PC-3 (cell line): ENCODE measurements around the gene AFF2. TPM values are rescaled to one million over a fixed set of nuclear protein-coding genes. Genes with fewer than 3 reads are reported as not detected.

ENCODE experiments used
- ATAC-seq: fragments of 200-7000 bp; cut with Tn5 transposase; 2 replicates; pipeline ENCODE4 v1.9.1; 2020; ENCODE audit warnings: mild to moderate bottlenecking, moderate library complexity
- BruUV-seq: library from RNA; stranded (reverse); fragments of 400-500 nt; replicated peaks from 2 replicates; lab custom pipeline; 2021; lab: Mats Ljungman, UMichigan
- CTCF ChIA-PET: fragments of 300-600 bp; sonication (Branson Sonifier 250); formaldehyde crosslinking; loops from one replicate; lab custom pipeline; 2022; ENCODE audit warnings: antibody characterized with exemption; lab: Charles Lee
- POLR2A ChIA-PET: fragments of 300-600 bp; sonication (Branson Sonifier 250); formaldehyde crosslinking; loops from one replicate; lab custom pipeline; 2022; ENCODE audit warnings: antibody characterized with exemption; ENCODE audit not compliant: unreplicated experiment; lab: Charles Lee
- DNase-seq: peaks from one replicate; pipeline ENCODE4 v3.0.0-alpha.2; 2015
- H2AFZ ChIP-seq: fragments of 300-600 bp; sonication (generic); 2 replicates; pipeline ENCODE4 v1.6.0; 2016; ENCODE audit warnings: antibody characterized with exemption, low read length
- H3F3A ChIP-seq: fragments of 300-600 bp; sonication (generic); one replicate; pipeline ENCODE4 v1.6.0; 2017; ENCODE audit warnings: antibody characterized with exemption, low read length, control low read depth, mild to moderate bottlenecking; ENCODE audit not compliant: unreplicated experiment
- H3K27ac ChIP-seq: fragments of 300-600 bp; sonication (generic); 2 replicates; pipeline ENCODE4 v1.5.1; 2016; ENCODE audit warnings: mild to moderate bottlenecking, low read length
- H3K27me3 ChIP-seq: fragments of 300-600 bp; sonication (generic); 2 replicates; pipeline ENCODE4 v1.6.1; 2016; ENCODE audit warnings: low read length, mixed read lengths
- H3K36me3 ChIP-seq: fragments of 300-600 bp; sonication (generic); 2 replicates; pipeline ENCODE4 v1.6.1; 2016; ENCODE audit warnings: low read depth, mixed run types, low read length, mixed read lengths
- H3K4me1 ChIP-seq: fragments of 300-600 bp; sonication (generic); 2 replicates; pipeline ENCODE4 v1.5.1; 2016; ENCODE audit warnings: low read length; ENCODE audit not compliant: insufficient read depth
- H3K4me2 ChIP-seq: fragments of 300-600 bp; sonication (generic); 2 replicates; pipeline ENCODE4 v1.6.0; 2016; ENCODE audit warnings: low read length
- H3K4me3 ChIP-seq: fragments of 300-600 bp; sonication (generic); 2 replicates; pipeline ENCODE4 v1.5.1; 2016; ENCODE audit warnings: mild to moderate bottlenecking, low read length, mixed read lengths
- H3K79me2 ChIP-seq: fragments of 300-600 bp; sonication (generic); 2 replicates; pipeline ENCODE4 v1.6.1; 2017; ENCODE audit warnings: low read length, mixed read lengths
- H3K9ac ChIP-seq: fragments of 300-600 bp; sonication (generic); 2 replicates; pipeline ENCODE4 v1.6.0; 2016; ENCODE audit warnings: mild to moderate bottlenecking, low read length
- H3K9me2 ChIP-seq: fragments of 300-600 bp; sonication (generic); replicated peaks from 2 replicates; pipeline ENCODE4 v1.6.1; 2016; ENCODE audit warnings: mixed run types, low read length, mixed read lengths
- H3K9me3 ChIP-seq: fragments of 300-600 bp; sonication (generic); 2 replicates; pipeline ENCODE4 v1.6.1; 2016; ENCODE audit warnings: low read length, mixed read lengths
- H4K20me1 ChIP-seq: fragments of 300-600 bp; sonication (generic); 2 replicates; pipeline ENCODE4 v1.6.1; 2016; ENCODE audit warnings: low read length, mixed read lengths
- EZH2 ChIP-seq: fragments of 300-600 bp; sonication (generic); IDR thresholded peaks from one replicate; pipeline ENCODE4 v1.6.1; 2017; ENCODE audit warnings: antibody characterized with exemption, mild to moderate bottlenecking, low read length; ENCODE audit not compliant: unreplicated experiment
- EZH2phosphoT487 ChIP-seq: fragments of 300-600 bp; sonication (generic); IDR thresholded peaks from 2 replicates; pipeline ENCODE4 v1.6.1; 2018; ENCODE audit warnings: mild to moderate bottlenecking, antibody characterized with exemption, low read length, borderline replicate concordance
- intact Hi-C: fragments of 100-400 bp; cut with micrococcal nuclease; formaldehyde crosslinking; loops from 2 replicates; pipeline ENCODE4 v1.9.0; 2023
- total RNA-seq: library from RNA; depleted of rRNA; stranded (reverse); fragments of >200 nt; gene quantifications from 2 replicates; pipeline ENCODE4 v1.2.3, GENCODE V29; 2014
- TF ChIP-seq, protein P1 (sequence below): fragments of 300-600 bp; sonication (generic); conservative IDR thresholded peaks from 2 replicates; pipeline ENCODE4 v1.5.1; 2017; ENCODE audit warnings: antibody characterized with exemption, low read depth, mild to moderate bottlenecking, low read length

AFF2 gene
- total RNA-seq, 1 experiment from 2014 or later = not detected

- Histone ChIP-seq H3K9ac (no peak overlapping the region), H3K27me3 (no peaks in the 10 kb centered on the region), H3K79me2 (no peaks in the 10 kb centered on the region), H3K27ac (no peak overlapping the region), H2AFZ (no peak overlapping the region), H3K4me1 (no peaks in the 10 kb centered on the region), H4K20me1 (no peaks in the 10 kb centered on the region), H3K9me2 (no peaks in the 10 kb centered on the region), H3K36me3 (no peaks in the 10 kb centered on the region), H3K4me2 (no peak overlapping the region), H3K9me3 (no peaks in the 10 kb centered on the region), H3F3A (no peaks in the 10 kb centered on the region), H3K4me3 (no peak overlapping the region)
- no TSS peak for BruUV-seq
- no peak for ATAC-seq
- TF ChIP-seq, protein P1, sequence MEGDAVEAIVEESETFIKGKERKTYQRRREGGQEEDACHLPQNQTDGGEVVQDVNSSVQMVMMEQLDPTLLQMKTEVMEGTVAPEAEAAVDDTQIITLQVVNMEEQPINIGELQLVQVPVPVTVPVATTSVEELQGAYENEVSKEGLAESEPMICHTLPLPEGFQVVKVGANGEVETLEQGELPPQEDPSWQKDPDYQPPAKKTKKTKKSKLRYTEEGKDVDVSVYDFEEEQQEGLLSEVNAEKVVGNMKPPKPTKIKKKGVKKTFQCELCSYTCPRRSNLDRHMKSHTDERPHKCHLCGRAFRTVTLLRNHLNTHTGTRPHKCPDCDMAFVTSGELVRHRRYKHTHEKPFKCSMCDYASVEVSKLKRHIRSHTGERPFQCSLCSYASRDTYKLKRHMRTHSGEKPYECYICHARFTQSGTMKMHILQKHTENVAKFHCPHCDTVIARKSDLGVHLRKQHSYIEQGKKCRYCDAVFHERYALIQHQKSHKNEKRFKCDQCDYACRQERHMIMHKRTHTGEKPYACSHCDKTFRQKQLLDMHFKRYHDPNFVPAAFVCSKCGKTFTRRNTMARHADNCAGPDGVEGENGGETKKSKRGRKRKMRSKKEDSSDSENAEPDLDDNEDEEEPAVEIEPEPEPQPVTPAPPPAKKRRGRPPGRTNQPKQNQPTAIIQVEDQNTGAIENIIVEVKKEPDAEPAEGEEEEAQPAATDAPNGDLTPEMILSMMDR = no peak
- TF ChIP-seq EZH2 (no peak), EZH2phosphoT487 (no peak)
- ChIA-PET POLR2A (no interaction called here), CTCF (no interaction called here)
- DNase-seq = no peak
- intact Hi-C loops = no loop called here
These were observed 429.9 kb downstream of the AFF2 start for GRCh38 chrX:148930206-148930729.

GRCh38 chrX:148933881-148934280, 433.5 kb downstream of the AFF2 start:
- Histone ChIP-seq H3K4me2 (no peak overlapping the region), H3K27ac (no peak overlapping the region), H3K9me2 (no peaks in the 10 kb centered on the region), H3K4me1 (no peaks in the 10 kb centered on the region), H3K36me3 (no peaks in the 10 kb centered on the region), H3K4me3 (no peak overlapping the region), H3F3A (no peaks in the 10 kb centered on the region), H4K20me1 (no peaks in the 10 kb centered on the region), H2AFZ (no peak overlapping the region), H3K9me3 (no peaks in the 10 kb centered on the region), H3K79me2 (no peaks in the 10 kb centered on the region), H3K27me3 (no peaks in the 10 kb centered on the region), H3K9ac (no peak overlapping the region)
- ChIA-PET POLR2A (no interaction called here), CTCF (no interaction called here)
- DNase-seq (no peak), ATAC-seq (no peak)
- TF ChIP-seq, protein P1 = no peak
- TF ChIP-seq EZH2 (no peak), EZH2phosphoT487 (no peak)
- no TSS peak for BruUV-seq
- intact Hi-C loops = no loop called here

DNA sequence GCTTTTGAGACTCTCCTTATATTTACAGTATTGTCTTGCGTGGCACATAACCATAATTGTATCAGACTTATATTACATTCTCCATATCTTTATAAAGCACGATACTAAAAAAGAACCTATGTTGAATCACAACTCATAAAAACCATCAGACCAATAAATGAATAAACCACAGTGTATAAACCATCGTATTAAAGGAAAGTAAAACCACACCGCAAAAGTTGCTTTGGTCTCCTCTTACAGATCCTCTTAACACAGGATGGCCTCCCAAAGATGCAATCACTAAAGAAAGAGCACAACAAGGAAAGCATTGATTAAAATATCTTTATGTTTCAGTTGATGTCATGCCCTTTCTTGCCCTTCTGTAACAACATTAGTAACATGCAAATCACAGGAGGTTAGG, 437.9 kb downstream of the AFF2 start:
- H3K27ac ChIP-seq = no peak overlapping the region
- no peaks in the 10 kb centered on the region for H3F3A ChIP-seq
- intact Hi-C loops = no loop called here
- no peaks in the 10 kb centered on the region for H3K27me3 ChIP-seq
- no TSS peak for BruUV-seq
- H3K4me2 ChIP-seq = no peak overlapping the region
- TF ChIP-seq EZH2 = no peak
- TF ChIP-seq, protein P1 = no peak
- no peak for TF ChIP-seq EZH2phosphoT487
- no peaks in the 10 kb centered on the region for H3K4me1 ChIP-seq
- POLR2A ChIA-PET = no interaction called here
- H3K36me3 ChIP-seq = no peaks in the 10 kb centered on the region
- H3K79me2 ChIP-seq = no peaks in the 10 kb centered on the region
- H3K9me3 ChIP-seq = no peaks in the 10 kb centered on the region
- H4K20me1 ChIP-seq = no peaks in the 10 kb centered on the region
- H2AFZ ChIP-seq = no peak overlapping the region
- DNase-seq (no peak), ATAC-seq (no peak)
- H3K4me3 ChIP-seq = no peak overlapping the region
- H3K9ac ChIP-seq = no peak overlapping the region
- CTCF ChIA-PET = no interaction called here
- no peaks in the 10 kb centered on the region for H3K9me2 ChIP-seq
